ENCODE data around the gene PRSS57.
A peak's percentile ranks its signal among the peaks of the same experiment; 100 is the strongest.

PRSS57 gene

DNA sequence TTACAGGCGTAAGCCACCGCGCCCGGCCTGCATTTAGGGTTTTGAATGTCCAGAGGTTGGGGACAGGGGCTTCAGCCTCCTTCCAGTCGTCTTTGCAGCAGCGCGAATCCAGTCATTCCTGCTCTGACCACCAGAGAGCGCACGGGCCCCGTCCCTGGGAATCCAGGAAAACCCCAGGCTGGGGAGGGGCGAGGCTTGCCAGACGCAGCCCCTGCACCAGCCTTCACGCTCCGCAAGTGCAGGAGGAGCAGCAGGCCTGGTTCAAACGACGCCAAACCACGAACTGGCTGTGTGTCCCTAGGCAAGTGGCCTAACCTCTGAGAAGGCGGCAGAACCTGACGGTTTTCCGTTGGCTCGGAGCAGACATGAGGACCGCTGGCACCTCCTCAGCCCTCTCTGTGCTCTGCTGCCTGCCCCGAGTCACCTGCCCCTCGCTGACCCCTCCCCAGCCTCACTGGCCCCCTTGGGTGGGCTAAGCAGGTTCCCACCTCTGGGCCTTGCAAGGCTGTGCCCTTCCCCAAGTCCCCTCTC is 30.3 kb downstream of the PRSS57 start (continued):
- TF ChIP-seq, protein P1, sequence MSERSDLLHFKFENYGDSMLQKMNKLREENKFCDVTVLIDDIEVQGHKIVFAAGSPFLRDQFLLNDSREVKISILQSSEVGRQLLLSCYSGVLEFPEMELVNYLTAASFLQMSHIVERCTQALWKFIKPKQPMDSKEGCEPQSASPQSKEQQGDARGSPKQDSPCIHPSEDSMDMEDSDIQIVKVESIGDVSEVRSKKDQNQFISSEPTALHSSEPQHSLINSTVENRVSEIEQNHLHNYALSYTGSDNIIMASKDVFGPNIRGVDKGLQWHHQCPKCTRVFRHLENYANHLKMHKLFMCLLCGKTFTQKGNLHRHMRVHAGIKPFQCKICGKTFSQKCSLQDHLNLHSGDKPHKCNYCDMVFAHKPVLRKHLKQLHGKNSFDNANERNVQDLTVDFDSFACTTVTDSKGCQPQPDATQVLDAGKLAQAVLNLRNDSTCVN (tag by site-specific recombination; optimal IDR thresholded peaks at IDR 0.05), result no peak
- TF ChIP-seq ZNF2 (tag by site-specific recombination; IDR thresholded peaks at IDR 0.05) (0 out of 2 replicates have a peak, but pooled peaks have one; percentile 49), ZXDB (tag by site-specific recombination; IDR thresholded peaks at IDR 0.05) (peak; percentile 76), ZNF211 (tag by site-specific recombination; IDR thresholded peaks at IDR 0.05; ENCODE audit: low read depth) (no peak), ZSCAN30 (tag by site-specific recombination; IDR thresholded peaks at IDR 0.05) (no peak), ZNF184 (tag by site-specific recombination; IDR thresholded peaks at IDR 0.05) (no peak), ZNF266 (tag by site-specific recombination; IDR thresholded peaks at IDR 0.05; ENCODE audit: low read depth) (no peak), ZNF37A (tag by site-specific recombination; IDR thresholded peaks at IDR 0.05) (no peak), ZNF341 (tag by site-specific recombination; IDR thresholded peaks at IDR 0.05; ENCODE audit: low read depth) (peak; percentile 77), KLF7 (tag by site-specific recombination; IDR thresholded peaks at IDR 0.05; ENCODE audit: borderline replicate concordance) (peak; percentile 47; the same call in 1 of the 2 replicates), WT1 (tag by site-specific recombination; IDR thresholded peaks at IDR 0.05) (no peak), ZNF561 (tag by site-specific recombination; IDR thresholded peaks at IDR 0.05; ENCODE audit: borderline replicate concordance) (no peak), OVOL3 (tag by site-specific recombination; IDR thresholded peaks at IDR 0.05) (no peak), ZNF501 (tag by site-specific recombination; IDR thresholded peaks at IDR 0.05) (no peak), ZNF510 (tag by site-specific recombination; IDR thresholded peaks at IDR 0.05; ENCODE audit: insufficient replicate concordance) (no peak), ZNF175 (tag by site-specific recombination; IDR thresholded peaks at IDR 0.05) (no peak), ZNF24 (tag by site-specific recombination; IDR thresholded peaks at IDR 0.05) (no peak), ZNF423 (tag by site-specific recombination; IDR thresholded peaks at IDR 0.05) (no peak), ZSCAN16 (tag by site-specific recombination; IDR thresholded peaks at IDR 0.05) (no peak)
- TF ChIP-seq, protein P2, sequence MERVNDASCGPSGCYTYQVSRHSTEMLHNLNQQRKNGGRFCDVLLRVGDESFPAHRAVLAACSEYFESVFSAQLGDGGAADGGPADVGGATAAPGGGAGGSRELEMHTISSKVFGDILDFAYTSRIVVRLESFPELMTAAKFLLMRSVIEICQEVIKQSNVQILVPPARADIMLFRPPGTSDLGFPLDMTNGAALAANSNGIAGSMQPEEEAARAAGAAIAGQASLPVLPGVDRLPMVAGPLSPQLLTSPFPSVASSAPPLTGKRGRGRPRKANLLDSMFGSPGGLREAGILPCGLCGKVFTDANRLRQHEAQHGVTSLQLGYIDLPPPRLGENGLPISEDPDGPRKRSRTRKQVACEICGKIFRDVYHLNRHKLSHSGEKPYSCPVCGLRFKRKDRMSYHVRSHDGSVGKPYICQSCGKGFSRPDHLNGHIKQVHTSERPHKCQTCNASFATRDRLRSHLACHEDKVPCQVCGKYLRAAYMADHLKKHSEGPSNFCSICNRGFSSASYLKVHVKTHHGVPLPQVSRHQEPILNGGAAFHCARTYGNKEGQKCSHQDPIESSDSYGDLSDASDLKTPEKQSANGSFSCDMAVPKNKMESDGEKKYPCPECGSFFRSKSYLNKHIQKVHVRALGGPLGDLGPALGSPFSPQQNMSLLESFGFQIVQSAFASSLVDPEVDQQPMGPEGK (tag by site-specific recombination; IDR thresholded peaks at IDR 0.05), result peak; percentile 73
- TF ChIP-seq, protein P3, sequence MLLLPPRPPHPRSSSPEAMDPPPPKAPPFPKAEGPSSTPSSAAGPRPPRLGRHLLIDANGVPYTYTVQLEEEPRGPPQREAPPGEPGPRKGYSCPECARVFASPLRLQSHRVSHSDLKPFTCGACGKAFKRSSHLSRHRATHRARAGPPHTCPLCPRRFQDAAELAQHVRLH (tag by site-specific recombination; IDR thresholded peaks at IDR 0.05), result no peak
- TF ChIP-seq, protein P4, sequence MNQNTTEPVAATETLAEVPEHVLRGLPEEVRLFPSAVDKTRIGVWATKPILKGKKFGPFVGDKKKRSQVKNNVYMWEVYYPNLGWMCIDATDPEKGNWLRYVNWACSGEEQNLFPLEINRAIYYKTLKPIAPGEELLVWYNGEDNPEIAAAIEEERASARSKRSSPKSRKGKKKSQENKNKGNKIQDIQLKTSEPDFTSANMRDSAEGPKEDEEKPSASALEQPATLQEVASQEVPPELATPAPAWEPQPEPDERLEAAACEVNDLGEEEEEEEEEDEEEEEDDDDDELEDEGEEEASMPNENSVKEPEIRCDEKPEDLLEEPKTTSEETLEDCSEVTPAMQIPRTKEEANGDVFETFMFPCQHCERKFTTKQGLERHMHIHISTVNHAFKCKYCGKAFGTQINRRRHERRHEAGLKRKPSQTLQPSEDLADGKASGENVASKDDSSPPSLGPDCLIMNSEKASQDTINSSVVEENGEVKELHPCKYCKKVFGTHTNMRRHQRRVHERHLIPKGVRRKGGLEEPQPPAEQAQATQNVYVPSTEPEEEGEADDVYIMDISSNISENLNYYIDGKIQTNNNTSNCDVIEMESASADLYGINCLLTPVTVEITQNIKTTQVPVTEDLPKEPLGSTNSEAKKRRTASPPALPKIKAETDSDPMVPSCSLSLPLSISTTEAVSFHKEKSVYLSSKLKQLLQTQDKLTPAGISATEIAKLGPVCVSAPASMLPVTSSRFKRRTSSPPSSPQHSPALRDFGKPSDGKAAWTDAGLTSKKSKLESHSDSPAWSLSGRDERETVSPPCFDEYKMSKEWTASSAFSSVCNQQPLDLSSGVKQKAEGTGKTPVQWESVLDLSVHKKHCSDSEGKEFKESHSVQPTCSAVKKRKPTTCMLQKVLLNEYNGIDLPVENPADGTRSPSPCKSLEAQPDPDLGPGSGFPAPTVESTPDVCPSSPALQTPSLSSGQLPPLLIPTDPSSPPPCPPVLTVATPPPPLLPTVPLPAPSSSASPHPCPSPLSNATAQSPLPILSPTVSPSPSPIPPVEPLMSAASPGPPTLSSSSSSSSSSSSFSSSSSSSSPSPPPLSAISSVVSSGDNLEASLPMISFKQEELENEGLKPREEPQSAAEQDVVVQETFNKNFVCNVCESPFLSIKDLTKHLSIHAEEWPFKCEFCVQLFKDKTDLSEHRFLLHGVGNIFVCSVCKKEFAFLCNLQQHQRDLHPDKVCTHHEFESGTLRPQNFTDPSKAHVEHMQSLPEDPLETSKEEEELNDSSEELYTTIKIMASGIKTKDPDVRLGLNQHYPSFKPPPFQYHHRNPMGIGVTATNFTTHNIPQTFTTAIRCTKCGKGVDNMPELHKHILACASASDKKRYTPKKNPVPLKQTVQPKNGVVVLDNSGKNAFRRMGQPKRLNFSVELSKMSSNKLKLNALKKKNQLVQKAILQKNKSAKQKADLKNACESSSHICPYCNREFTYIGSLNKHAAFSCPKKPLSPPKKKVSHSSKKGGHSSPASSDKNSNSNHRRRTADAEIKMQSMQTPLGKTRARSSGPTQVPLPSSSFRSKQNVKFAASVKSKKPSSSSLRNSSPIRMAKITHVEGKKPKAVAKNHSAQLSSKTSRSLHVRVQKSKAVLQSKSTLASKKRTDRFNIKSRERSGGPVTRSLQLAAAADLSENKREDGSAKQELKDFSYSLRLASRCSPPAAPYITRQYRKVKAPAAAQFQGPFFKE (tag by site-specific recombination; IDR thresholded peaks at IDR 0.05; ENCODE audit: borderline replicate concordance), result no peak
- TF ChIP-seq, protein P5, sequence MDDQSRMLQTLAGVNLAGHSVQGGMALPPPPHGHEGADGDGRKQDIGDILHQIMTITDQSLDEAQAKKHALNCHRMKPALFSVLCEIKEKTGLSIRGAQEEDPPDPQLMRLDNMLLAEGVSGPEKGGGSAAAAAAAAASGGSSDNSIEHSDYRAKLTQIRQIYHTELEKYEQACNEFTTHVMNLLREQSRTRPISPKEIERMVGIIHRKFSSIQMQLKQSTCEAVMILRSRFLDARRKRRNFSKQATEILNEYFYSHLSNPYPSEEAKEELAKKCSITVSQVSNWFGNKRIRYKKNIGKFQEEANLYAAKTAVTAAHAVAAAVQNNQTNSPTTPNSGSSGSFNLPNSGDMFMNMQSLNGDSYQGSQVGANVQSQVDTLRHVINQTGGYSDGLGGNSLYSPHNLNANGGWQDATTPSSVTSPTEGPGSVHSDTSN (CRISPR knock-in tag; IDR thresholded peaks at IDR 0.05), result no peak
- TF ChIP-seq, protein P6, sequence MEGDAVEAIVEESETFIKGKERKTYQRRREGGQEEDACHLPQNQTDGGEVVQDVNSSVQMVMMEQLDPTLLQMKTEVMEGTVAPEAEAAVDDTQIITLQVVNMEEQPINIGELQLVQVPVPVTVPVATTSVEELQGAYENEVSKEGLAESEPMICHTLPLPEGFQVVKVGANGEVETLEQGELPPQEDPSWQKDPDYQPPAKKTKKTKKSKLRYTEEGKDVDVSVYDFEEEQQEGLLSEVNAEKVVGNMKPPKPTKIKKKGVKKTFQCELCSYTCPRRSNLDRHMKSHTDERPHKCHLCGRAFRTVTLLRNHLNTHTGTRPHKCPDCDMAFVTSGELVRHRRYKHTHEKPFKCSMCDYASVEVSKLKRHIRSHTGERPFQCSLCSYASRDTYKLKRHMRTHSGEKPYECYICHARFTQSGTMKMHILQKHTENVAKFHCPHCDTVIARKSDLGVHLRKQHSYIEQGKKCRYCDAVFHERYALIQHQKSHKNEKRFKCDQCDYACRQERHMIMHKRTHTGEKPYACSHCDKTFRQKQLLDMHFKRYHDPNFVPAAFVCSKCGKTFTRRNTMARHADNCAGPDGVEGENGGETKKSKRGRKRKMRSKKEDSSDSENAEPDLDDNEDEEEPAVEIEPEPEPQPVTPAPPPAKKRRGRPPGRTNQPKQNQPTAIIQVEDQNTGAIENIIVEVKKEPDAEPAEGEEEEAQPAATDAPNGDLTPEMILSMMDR (tag by site-specific recombination; IDR thresholded peaks at IDR 0.05), result peak; percentile 84
